GM23338 (cell line): ENCODE data around the gene KRT8. TPM values are rescaled to one million over a fixed set of nuclear protein-coding genes. Genes with fewer than 3 reads are reported as not detected.

Source experiments
- JUNB ChIP-seq: IDR thresholded peaks from one replicate; pipeline ENCODE4 v1.6.1; 2016; ENCODE audit warnings: antibody characterized with exemption; ENCODE audit not compliant: unreplicated experiment
- POLR2AphosphoS5 ChIP-seq: IDR thresholded peaks from 2 replicates; pipeline ENCODE4 v1.6.1; 2016; ENCODE audit warnings: antibody characterized with exemption, low read depth
- REST ChIP-seq: IDR thresholded peaks from one replicate; pipeline ENCODE4 v1.6.1; 2018; ENCODE audit warnings: antibody characterized with exemption; ENCODE audit not compliant: unreplicated experiment
- ZNF114 ChIP-seq: fragments of 250-450 bp; sonication (Bioruptor Pico); IDR thresholded peaks from 2 replicates; pipeline ENCODE4 v1.5.0; 2020; ENCODE audit warnings: mild to moderate bottlenecking, moderate library complexity
- ZNF331 ChIP-seq: fragments of 250-450 bp; sonication (Bioruptor Pico); IDR thresholded peaks from 2 replicates; pipeline ENCODE4 v1.5.0; 2020; ENCODE audit warnings: low read depth, mild to moderate bottlenecking, moderate library complexity
- ZNF462 ChIP-seq: fragments of 250-450 bp; sonication (Bioruptor Pico); IDR thresholded peaks from 2 replicates; pipeline ENCODE4 v1.5.0; 2020; ENCODE audit warnings: mild to moderate bottlenecking, moderate library complexity
- polyA plus RNA-seq: library from polyadenylated mRNA; unstranded; fragments of >200 nt; fragmentation: Nextera tagmentation; extraction: Ambion mirVana; gene quantifications from 2 replicates; pipeline ENCODE4 v1.2.1, GENCODE V29; 2016
- total RNA-seq: library from RNA; depleted of rRNA; stranded (reverse); fragments of >200 nt; shearing (Covaris generic); gene quantifications from 2 replicates; pipeline ENCODE4 v1.2.3, GENCODE V29; 2014

Gene KRT8
- total and polyA plus RNA-seq, 2 experiments from 2014 or later: 250 to 322 TPM

GRCh38 chr12:52871291-52872039 lies 33.4 kb downstream of the KRT8 start (continued):
- no peak for TF ChIP-seq ZNF462 (CRISPR knock-in tag)
- TF ChIP-seq ZNF114 (CRISPR knock-in tag): no peak
- no peak for TF ChIP-seq ZNF331 (CRISPR knock-in tag)
- no peak for TF ChIP-seq POLR2AphosphoS5
- no peak for TF ChIP-seq JUNB
- TF ChIP-seq REST: no peak
